Measurements from ENCODE around the gene C16orf96.

C16orf96 gene

DNA sequence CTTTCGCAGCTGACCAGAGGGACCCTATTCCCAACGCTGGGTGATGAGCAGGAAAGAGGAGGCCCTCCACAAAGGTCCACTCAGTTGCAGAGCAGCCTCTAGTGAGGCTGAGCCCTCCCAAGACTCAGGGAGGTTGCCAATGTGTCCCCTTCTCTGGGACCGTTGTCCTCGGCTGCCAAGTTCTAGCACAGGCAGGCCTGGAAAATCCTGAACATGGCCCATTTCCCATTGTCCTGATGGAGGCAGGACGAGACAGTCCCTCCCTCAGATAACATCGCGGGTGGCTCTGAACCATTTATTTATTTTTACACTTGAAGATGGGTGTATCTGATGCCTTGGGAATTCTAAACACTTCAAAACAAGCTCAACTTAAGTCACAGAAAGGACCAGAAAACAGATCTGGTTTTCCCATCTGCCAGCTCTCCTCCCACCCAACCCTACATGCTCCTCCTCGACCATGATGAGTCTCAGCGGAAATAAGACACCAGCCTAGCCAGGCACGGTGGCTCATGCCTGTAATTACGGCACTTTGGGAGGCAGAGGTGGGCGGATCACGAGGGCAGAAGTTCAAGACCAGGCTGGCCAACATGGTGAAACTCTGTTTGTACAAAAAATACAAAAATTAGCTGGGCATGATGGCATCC, 30.4 kb upstream of the C16orf96 start:
- no peak for DNase-seq (ENCODE audit: low spot score)

DNA sequence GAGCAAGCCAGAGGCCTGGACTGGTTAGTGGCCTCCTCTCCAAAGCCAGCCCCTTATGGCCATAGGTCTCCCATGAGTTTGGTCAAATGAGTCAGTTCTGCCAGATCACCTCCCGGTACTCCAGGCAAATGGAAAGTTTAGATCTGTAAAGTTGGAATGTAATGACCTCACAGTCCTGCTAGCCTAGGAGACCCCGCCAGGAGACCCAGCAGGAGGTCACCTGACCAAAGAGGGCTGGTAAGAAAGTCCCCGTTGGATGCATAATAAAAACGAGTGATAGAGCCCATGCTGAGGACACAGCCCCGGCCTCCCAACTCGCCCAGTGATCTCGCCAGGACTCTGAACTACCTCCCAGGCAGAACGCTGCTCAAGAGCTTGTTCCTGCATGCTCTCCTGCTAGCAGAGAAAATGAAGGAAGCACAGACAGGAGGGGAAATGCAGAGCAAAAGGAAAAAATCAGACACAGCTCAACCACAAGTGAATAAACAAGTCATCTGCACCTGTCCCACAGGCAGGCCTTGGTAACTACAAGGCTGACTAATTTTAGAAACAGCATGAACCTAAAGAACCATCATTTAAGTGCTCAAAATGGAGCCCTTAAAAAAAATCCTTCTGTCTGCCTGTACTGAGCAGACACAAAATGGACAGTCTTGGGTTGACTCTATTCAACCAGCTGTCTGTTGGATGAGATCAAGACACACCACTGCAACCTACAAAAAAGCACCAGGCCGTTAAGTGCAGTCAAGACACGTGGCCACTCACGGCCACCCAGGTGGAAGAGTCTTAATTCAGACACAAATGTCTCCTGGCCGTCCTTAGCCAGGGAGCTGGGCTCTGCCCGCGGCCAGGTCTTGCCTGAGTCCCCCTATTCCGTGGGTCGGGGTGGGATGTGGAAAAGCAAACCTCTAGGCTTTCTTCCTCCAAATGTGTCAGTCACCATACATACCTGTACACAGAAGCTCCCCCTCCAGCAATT, 26.8 kb upstream of the C16orf96 start:
- DNase-seq (ENCODE audit: low spot score), result no peak

- no peak for DNase-seq (ENCODE audit: low spot score)
Observed at GRCh38 chr16:4531811-4532210, 24.3 kb upstream of the C16orf96 start.

DNA sequence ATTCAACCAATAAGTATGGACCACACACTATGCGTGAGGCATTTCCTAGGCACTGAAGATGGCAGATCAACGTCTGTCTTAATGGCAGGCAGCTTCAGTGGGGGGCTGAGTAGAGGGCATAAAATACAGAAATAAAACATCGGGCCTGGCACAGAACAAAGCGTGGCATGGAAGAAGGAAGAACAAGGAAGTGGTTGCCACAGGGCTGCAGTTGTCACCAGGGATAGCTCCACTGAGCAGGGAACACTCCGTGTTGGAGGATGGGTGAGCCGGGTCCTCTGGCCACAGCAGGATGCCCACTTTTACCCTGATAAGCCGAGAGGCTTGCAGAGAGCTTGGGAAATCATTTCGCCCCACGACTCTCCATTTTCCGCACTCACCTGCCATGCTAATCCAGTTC, 23.9 kb upstream of the C16orf96 start:
- DNase-seq (ENCODE audit: low spot score), result no peak

- no peak for DNase-seq (ENCODE audit: low spot score)
Observed at GRCh38 chr16:4533490-4533889, 22.6 kb upstream of the C16orf96 start.

- no peak for DNase-seq (ENCODE audit: low spot score)
Observed at GRCh38 chr16:4534151-4534790, 21.9 kb upstream of the C16orf96 start.

DNA sequence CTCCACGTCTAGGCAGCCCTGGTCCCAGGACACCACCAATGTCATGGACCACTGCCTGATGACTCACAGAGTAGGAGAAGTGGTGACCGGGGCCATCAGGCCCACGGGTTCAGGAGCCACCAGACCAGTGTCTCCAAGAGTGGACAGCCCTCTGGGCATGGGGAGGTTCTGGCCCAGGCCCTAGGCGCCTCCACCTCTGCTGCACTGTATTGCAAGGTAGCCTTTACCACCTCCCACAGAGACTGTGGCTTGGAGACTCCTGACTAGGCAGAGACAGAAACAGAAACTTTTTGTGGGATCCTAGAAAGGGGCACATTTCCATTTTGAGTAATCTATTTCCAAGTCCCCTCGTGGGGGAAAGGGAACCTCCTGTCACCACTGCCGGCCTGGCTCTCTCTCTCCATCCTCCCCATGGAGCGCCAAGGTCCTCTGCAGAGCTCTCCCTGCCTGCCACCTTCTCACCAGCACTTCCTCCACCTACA, 20.5 kb upstream of the C16orf96 start:
- DNase-seq (ENCODE audit: low spot score), result no peak

GRCh38 chr16:4536391-4537106, 19.6 kb upstream of the C16orf96 start:
- no peak for DNase-seq (ENCODE audit: low spot score)

DNA sequence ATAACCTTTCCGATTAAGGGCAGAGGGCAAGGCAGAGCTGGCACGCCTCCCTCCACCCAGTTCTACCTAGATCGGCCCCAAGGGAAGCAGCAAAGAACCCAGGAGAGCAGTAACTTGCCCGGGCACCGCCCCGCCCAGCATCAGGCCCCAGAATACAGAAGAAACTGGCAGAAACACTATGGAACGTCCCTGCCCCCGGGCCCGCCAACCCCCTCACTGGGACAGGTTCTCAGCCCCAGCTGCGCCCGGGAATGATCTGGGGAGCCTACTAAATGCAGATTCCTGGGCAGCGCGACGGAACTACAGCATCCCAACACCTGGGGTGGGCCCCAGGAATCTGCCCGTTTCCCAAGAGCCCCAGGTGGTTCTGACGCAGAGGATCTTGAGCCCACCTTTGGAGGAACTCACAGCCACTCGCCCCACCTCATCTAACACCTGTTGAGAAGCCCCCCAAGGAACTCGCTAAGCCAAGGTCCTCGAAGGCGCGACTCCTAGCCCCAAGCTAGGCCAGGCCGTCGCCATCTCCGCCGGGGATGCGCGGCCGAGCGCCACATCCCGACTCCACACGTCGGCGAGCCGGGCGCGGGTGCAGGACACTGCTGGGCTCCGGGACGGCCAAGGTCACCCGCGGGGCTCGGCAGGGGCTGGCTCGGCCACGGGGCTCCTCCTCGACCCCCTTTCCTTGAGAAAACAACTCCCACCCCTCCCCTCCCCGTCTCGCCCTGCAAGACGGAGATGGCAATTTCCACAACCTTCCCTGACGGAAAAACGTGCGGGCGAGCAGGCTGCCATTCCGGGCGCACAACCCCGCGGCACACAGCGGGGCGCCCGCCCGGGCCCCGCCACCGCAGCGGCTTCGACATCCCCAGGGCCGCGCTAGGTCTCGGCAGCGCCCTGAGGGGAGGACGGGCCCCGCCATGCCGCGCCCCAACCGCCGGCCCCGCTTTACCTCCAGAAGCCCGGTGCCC, 18.5 kb upstream of the C16orf96 start:
- no peak for DNase-seq (ENCODE audit: low spot score)

- peak; percentile 99 for DNase-seq (ENCODE audit: low spot score)
Observed at GRCh38 chr16:4538350-4539235, 17.5 kb upstream of the C16orf96 start, which contains the start of gene CDIP1. Gene CDIP1, minus strand, starts transcription at chr16:4538773. Its CDS starts 24,643 bp downstream, at chr16:4514130.

- DNase-seq (ENCODE audit: low spot score), result no peak
Observed at GRCh38 chr16:4539716-4540284, 16.3 kb upstream of the C16orf96 start.

GRCh38 chr16:4544473-4544872, 11.7 kb upstream of the C16orf96 start:
- DNase-seq (ENCODE audit: low spot score), result no peak

DNA sequence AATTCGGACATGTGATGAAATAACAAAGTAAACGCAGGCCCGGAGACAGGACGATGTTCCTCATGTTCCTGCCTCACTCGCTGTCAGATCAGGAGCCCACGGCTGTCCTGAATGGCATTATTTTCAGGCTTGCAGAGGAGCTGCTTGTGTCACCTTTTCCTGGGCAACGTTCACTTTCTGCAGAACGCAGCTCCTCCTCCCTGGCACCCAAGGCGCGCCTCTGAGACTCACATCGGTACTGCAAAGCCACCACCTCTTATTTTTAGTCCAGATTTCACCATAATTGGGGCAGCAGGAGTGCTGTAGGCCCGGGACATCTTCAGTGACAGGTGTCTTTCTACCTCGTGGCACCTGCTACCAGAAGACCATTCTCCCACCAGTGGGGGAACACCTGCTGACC, 8.0 kb upstream of the C16orf96 start:
- DNase-seq (ENCODE audit: low spot score), result no peak

DNA sequence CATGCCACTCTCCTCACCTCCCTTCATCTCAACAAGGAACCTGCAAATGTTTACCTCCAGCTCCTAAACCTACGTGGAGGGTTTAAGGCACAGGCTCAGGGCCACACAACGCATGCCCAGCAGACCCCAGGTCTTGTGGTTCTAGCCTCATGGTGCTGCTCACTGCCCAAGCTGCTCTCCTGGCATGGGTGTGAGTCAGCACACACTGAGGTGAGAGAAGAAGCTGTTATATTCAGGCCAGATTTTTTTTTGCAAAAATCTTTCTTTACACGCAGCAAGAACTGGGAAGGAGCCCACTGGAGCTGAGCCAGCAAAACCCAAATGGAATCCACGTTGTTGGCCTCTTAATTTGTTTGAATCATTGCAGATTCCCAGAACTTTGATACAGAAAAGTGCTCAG, 5.5 kb upstream of the C16orf96 start:
- no peak for DNase-seq (ENCODE audit: low spot score)

- DNase-seq (ENCODE audit: low spot score), result no peak
Observed at GRCh38 chr16:4552541-4552940, 3.6 kb upstream of the C16orf96 start.

GRCh38 chr16:4556580-4556979, 440 bp downstream of the C16orf96 start:
- DNase-seq (ENCODE audit: low spot score), result no peak

GRCh38 chr16:4557973-4558372, 1.8 kb downstream of the C16orf96 start:
- no peak for DNase-seq (ENCODE audit: low spot score)

GRCh38 chr16:4561596-4561995, 5.5 kb downstream of the C16orf96 start:
- no peak for DNase-seq (ENCODE audit: low spot score)

DNA sequence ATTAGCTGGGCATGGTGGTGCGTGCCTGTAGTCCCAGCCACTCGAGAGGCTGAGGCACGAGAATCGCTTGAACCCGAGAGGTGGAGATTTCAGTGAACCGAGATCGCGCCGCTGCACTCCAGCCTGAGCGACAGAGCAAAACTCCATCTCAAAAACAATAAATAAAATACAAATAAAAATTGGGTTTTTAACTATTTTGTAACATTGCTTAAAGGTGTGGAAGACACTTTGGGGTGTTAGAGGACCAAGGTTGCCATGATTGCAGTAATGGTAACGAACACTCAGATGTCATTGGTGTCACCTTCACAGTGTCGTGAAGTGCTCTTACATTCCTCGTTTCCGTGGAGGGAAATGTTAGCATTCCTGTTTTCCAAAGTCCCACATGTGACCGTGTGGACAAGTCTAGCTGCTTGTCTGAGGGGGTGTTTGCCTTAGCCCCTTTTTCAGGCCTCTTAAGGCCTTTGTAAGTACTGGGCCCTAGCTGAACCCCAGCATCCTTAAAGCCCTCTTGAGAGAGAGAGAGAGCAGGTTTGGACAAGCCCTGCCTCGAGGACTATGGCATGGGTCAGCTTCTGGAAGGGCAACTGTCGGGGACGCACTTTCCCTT, 8.6 kb downstream of the C16orf96 start:
- no peak for DNase-seq (ENCODE audit: low spot score)

All from left forelimb (tissue), 1 donor.